CD4-positive, alpha-beta T cell treated with Interleukin-6 for 4 hours (primary cell): ENCODE measurements around the gene RHOXF1.
"Not testable (repeated sequence)": the region's sequence is repeated elsewhere in the genome, so short reads cannot be mapped to it uniquely, and the experiment has no call there.

ENCODE experiments used
- DNase-seq: peaks from one replicate; pipeline ENCODE4 v3.0.0-alpha.2; 2020; ENCODE audit warnings: mixed read lengths

Gene RHOXF1

GRCh38 chrX:120115438-120115963 lies at the start of gene RHOXF1:
TSS of gene RHOXF1 (minus strand) at chrX:120115913. CDS start at chrX:120115862, 51 bp downstream.
- DNase-seq = no peak

- not testable (repeated sequence) for DNase-seq
These were observed 43.4 kb upstream of the RHOXF1 start for GRCh38 chrX:120159086-120159485.

GRCh38 chrX:120158313-120158712 lies 42.6 kb upstream of the RHOXF1 start, which contains the start of gene RHOXF2:
TSS of gene RHOXF2 (plus strand) at chrX:120158613. CDS start at chrX:120158751, 138 bp downstream.
- DNase-seq = not testable (repeated sequence)

GRCh38 chrX:120150109-120150744 lies 34.5 kb upstream of the RHOXF1 start:
- DNase-seq = not testable (repeated sequence)

- no peak for DNase-seq
These were observed 31.8 kb upstream of the RHOXF1 start for GRCh38 chrX:120147537-120147936.

- DNase-seq = not testable (repeated sequence)
These were observed 30.6 kb upstream of the RHOXF1 start for GRCh38 chrX:120146323-120146722.

- DNase-seq = no peak
These were observed 29.7 kb upstream of the RHOXF1 start for GRCh38 chrX:120145295-120145925.

GRCh38 chrX:120144178-120144844 lies 28.6 kb upstream of the RHOXF1 start:
- no peak for DNase-seq

- DNase-seq = no peak
These were observed 24.7 kb upstream of the RHOXF1 start for GRCh38 chrX:120140293-120140981.

- DNase-seq = no peak
These were observed 21.7 kb upstream of the RHOXF1 start for GRCh38 chrX:120137439-120137838.

GRCh38 chrX:120136840-120137239 lies 21.1 kb upstream of the RHOXF1 start:
- DNase-seq = no peak

GRCh38 chrX:120136128-120136527 lies 20.4 kb upstream of the RHOXF1 start:
- DNase-seq = no peak

GRCh38 chrX:120128306-120128846 lies 12.7 kb upstream of the RHOXF1 start:
- DNase-seq = not testable (repeated sequence)

GRCh38 chrX:120125444-120125843 lies 9.7 kb upstream of the RHOXF1 start:
- DNase-seq = no peak

GRCh38 chrX:120120223-120120622 lies 4.5 kb upstream of the RHOXF1 start:
- DNase-seq = no peak

- DNase-seq = no peak
These were observed 4.1 kb downstream of the RHOXF1 start for GRCh38 chrX:120111611-120112010.

GRCh38 chrX:120109378-120109777 lies 6.3 kb downstream of the RHOXF1 start:
- DNase-seq = no peak

- DNase-seq = not testable (repeated sequence)
These were observed 11.0 kb downstream of the RHOXF1 start for GRCh38 chrX:120104707-120105106.

- not testable (repeated sequence) for DNase-seq
These were observed 14.7 kb downstream of the RHOXF1 start for GRCh38 chrX:120101057-120101456.

- DNase-seq = no peak
These were observed 25.5 kb downstream of the RHOXF1 start for GRCh38 chrX:120090208-120090607.

- no peak for DNase-seq
These were observed 28.3 kb downstream of the RHOXF1 start for GRCh38 chrX:120087289-120088017.
